ENCODE data around the gene APEH.

DNA sequence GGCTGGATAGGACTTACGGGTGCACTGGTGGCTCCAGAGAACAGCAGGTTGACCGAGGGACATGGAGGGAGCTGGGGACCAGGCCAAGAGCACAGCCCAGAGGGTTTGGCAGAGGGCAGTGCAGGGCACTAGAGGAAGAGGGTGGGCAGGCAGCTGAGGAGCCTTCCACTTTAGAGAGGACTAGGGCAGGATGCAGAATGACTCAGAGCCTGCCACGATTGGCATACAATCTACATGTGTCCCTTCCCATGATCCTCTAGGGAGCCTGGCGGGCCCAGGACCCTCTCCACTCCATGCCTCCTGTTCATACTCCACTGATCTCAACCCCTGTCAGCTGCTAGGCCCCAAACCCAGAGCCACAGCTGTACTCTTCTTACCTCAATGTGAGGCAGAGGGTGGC, 14.4 kb upstream of the APEH start:
- TF ChIP-seq, protein P1, sequence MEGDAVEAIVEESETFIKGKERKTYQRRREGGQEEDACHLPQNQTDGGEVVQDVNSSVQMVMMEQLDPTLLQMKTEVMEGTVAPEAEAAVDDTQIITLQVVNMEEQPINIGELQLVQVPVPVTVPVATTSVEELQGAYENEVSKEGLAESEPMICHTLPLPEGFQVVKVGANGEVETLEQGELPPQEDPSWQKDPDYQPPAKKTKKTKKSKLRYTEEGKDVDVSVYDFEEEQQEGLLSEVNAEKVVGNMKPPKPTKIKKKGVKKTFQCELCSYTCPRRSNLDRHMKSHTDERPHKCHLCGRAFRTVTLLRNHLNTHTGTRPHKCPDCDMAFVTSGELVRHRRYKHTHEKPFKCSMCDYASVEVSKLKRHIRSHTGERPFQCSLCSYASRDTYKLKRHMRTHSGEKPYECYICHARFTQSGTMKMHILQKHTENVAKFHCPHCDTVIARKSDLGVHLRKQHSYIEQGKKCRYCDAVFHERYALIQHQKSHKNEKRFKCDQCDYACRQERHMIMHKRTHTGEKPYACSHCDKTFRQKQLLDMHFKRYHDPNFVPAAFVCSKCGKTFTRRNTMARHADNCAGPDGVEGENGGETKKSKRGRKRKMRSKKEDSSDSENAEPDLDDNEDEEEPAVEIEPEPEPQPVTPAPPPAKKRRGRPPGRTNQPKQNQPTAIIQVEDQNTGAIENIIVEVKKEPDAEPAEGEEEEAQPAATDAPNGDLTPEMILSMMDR (IDR thresholded peaks at IDR 0.05 in 2 of 3, conservative IDR thresholded peaks at IDR 0.05 in 1 of 3; ENCODE audit: borderline replicate concordance in 1 of 3, insufficient read depth in 1 of 3, low read depth in 2 of 3, low read length in 2 of 3): no peak
- TF ChIP-seq EZH2 (IDR thresholded peaks at IDR 0.05) (no peak), JUND (IDR thresholded peaks at IDR 0.05) (no peak), EZH2phosphoT487 (IDR thresholded peaks at IDR 0.05; ENCODE audit: borderline replicate concordance) (no peak), POLR2A (IDR thresholded peaks at IDR 0.05; ENCODE audit: borderline replicate concordance, extremely low read depth, insufficient read depth, insufficient read length) (no peak), SIN3A (IDR thresholded peaks at IDR 0.05; ENCODE audit: low read depth) (no peak)
- TF ChIP-seq, protein P2, sequence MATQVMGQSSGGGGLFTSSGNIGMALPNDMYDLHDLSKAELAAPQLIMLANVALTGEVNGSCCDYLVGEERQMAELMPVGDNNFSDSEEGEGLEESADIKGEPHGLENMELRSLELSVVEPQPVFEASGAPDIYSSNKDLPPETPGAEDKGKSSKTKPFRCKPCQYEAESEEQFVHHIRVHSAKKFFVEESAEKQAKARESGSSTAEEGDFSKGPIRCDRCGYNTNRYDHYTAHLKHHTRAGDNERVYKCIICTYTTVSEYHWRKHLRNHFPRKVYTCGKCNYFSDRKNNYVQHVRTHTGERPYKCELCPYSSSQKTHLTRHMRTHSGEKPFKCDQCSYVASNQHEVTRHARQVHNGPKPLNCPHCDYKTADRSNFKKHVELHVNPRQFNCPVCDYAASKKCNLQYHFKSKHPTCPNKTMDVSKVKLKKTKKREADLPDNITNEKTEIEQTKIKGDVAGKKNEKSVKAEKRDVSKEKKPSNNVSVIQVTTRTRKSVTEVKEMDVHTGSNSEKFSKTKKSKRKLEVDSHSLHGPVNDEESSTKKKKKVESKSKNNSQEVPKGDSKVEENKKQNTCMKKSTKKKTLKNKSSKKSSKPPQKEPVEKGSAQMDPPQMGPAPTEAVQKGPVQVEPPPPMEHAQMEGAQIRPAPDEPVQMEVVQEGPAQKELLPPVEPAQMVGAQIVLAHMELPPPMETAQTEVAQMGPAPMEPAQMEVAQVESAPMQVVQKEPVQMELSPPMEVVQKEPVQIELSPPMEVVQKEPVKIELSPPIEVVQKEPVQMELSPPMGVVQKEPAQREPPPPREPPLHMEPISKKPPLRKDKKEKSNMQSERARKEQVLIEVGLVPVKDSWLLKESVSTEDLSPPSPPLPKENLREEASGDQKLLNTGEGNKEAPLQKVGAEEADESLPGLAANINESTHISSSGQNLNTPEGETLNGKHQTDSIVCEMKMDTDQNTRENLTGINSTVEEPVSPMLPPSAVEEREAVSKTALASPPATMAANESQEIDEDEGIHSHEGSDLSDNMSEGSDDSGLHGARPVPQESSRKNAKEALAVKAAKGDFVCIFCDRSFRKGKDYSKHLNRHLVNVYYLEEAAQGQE (IDR thresholded peaks at IDR 0.05; ENCODE audit: low read depth): no peak

Data from HCT116 (cell line).